ENCODE measurements around the gene KRTAP10-11.
"Not testable (repeated sequence)": the region's sequence is repeated elsewhere in the genome, so short reads cannot be mapped to it uniquely, and the experiment has no call there.

KRTAP10-11 gene

DNA sequence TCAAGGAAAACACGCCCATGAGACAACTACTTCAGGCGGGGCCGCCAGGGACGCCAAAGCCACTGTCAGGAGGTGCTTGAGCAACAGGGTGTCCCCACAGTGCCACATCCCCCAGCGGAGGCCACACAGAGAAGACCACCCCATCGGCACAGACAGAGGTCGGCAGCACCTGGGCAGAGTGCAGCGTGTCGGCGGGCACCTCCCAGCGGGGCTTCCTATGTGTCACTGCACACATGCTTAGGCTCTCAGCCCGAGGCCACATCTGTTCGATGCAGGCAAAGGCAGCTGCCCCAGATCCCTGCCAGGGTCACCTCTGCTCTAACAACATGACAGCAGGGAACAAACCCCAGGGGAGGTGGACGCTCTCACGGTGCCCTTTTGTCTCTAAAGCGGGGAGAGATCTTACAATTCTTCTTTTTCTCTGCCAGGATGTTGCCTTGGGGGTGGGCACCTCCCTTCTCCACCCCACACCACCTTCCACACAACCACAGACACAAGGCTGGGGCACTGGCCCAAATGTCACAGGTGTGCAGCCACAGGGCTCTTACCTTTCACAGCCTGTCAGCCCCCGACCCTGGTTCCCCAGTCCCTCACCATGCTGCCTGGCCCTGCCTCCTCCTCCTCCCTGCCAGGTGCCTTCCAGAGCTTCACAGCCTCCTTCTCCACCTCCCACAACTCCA, 30.2 kb upstream of the KRTAP10-11 start:
- DNase-seq: no peak

GRCh38 chr21:44616591-44616926, 29.7 kb upstream of the KRTAP10-11 start:
- no peak for DNase-seq

DNA sequence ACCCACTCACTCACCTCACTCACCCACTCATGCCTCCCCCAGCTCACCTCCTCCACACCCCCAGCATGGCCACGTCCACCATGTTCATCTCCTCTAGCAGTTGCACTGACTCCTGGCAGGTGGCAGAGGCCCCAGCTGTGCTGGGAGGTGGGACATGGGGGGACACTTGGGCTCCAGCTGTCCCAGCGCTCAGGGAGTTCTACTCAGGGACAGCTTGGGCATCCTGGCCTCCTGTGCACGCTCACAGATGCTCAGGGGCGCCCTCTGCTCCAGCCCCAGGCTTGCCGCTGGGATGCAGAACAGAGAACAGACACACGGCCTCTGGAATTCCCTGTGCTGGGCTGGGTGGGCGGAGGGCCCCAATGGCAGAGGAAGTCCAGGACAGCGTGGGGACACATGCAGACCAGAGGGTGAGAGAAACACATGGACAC, 29.1 kb upstream of the KRTAP10-11 start:
- DNase-seq: no peak

DNA sequence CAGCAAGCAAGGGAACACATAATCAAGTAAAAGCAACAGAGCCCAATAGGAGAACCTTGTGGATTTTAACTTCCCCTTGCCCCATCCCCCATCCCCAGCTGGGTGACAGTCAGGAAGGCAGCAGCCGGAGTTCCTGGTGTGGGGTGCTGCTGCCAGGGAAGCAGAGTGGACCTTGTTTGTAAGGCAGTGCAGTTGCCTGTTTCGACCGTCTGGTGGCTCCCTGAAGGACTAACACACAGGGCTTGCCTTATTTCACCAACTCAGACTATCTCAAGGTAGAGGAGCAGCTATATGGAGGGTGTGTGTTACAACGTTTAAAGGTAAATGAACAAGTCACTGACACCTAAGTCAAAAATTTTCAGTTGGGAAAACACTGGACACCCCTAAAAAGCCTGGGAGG, 27.7 kb upstream of the KRTAP10-11 start:
- no peak for DNase-seq

DNA sequence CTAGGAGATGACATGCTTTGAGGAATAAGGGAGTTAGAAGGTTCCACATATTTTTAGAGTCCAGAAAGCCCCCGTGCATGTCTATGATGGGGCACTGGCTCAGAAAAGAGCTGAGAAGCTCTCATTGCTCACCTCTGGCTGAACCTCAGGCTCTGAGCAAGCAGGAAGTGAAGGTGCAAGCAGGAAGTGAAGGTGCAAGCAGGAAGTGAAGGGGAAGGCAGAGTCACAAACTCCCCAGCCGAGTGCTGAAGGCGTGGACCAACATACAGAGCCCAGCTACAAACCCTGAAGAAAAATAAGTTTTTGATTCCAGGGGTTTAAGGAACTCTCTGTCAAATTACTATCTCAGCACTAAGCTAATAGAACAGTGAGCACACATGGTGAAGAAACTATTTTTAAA, 27.3 kb upstream of the KRTAP10-11 start:
- DNase-seq: no peak

- no peak for DNase-seq
These were observed 26.3 kb upstream of the KRTAP10-11 start for GRCh38 chr21:44619886-44620285.

DNA sequence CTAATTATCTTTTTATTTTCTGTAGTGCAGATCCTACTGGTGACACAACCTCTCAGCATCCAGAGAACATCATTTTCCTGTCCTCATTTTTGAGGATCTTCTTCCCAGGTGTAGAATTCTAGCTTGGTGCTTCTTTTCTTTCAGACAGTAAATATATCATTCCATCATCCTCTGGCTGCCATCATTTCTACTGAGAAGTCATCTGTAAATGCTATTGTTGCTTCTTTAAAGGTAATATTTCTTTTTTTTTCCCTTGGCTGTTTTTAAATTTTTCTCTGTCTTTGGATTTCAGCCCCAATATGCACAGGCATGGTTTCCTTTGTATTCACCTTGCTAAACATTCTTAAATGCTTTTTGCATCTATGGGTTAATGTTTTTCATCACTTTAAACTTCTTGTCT, 22.6 kb upstream of the KRTAP10-11 start:
- no peak for DNase-seq

GRCh38 chr21:44625756-44626155, 20.5 kb upstream of the KRTAP10-11 start:
- no peak for DNase-seq

- DNase-seq: no peak
These were observed 20.0 kb upstream of the KRTAP10-11 start for GRCh38 chr21:44626262-44626661.

DNA sequence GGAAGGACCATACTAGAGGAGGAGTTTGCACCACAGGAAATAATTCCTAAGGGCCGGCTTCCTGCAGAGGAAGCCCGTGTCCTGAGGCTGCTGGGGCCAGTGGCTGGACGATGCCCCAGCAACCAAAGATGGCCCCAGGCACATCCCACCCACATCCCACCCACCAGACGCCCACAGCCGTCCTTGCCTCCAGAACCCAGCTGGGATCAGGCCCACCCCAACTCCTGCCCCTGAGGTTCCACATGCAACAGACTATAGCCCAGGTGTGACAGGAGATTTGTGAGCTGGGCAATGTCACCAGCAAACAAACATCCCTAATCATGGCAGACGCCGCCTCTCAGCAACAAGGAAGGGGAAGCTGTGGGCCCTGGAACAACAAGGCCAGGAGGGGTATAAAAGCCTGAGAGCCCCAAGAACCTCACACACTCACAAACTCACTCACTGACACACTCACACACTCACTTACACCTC, 19.5 kb upstream of the KRTAP10-11 start, which contains the start of gene KRTAP10-9:
Gene KRTAP10-9 (plus strand): TSS at position 421 of the 471 bp plus-strand sequence. CDS start 79 bp downstream, outside the sequence.
- no peak for DNase-seq

DNA sequence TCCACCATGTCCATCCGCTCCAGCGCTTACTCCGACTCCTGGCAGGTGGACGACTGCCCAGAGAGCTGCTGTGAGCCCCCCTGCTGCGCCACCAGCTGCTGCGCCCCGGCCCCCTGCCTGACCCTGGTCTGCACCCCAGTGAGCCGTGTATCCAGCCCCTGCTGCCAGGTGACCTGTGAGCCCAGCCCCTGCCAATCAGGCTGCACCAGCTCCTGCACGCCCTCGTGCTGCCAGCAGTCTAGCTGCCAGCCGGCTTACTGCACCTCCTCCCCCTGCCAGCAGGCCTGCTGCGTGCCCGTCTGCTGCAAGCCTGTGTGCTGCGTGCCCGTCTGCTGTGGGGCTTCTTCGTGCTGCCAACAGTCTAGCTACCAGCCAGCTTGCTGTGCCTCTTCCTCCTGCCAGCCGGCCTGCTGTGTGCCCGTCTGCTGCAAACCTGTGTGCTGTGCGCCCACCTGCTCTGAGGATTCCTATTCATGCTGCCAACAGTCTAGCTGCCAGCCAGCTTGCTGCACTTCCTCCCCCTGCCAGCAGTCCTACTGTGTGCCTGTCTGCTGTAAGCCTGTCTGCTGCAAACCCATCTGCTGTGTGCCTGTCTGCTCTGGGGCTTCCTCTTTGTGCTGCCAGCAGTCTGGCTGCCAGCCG, 18.9 kb upstream of the KRTAP10-11 start:
- not testable (repeated sequence) for DNase-seq

GRCh38 chr21:44627831-44628233, 18.4 kb upstream of the KRTAP10-11 start:
- not testable (repeated sequence) for DNase-seq

DNA sequence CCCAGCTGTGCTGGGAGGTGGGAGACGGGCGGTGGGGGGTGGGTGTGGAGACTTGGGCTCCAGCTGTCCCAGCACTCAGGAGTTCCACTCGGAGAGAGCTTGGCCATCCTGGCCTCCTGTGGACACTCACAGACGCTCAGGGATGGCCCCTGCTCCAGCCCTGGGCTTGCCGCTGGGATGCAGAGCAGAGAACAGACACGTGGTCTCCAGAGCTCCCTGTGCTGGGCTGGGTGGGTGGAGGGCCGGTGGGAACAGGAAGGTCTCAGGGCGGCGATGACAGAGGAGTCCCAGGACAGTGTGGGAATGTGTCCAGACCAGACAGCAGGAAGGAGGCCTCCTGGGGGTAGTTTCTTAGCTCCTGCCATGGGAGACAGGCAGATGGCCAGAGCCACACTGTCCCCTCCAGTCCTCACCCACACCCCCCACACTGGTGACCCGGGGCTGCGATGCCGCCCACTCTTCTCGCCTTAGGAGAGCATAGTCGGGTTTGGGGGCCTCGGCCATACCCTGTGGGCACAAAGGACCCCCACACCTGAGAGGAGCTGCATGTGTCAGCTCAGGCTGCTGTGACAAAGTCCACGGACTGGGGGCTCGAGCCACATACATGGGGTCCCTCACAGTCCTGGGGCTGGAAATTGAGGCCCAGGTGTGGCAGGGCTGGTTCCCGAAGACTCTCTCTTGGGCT, 17.4 kb upstream of the KRTAP10-11 start:
- DNase-seq: no peak

- no peak for DNase-seq
These were observed 15.8 kb upstream of the KRTAP10-11 start for GRCh38 chr21:44630440-44630839.

DNA sequence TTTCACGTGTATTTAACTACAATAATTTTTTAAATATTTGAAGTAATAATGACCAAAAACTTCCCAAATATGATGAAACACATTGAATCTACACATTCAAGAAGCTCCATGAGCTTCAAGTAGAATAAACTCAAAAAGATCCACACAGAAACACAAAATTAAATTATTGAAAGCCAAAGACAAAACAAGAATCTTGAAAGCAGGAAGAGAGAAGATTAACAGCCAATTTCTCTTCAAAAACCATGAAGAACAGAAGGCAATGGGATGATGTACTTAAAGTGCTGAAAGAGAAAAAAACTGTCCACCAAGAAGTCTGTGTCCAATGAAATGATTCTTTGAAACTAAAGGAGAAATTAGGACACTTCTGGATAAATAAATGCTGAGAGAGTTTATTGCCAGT, 14.1 kb upstream of the KRTAP10-11 start:
- DNase-seq: no peak

DNA sequence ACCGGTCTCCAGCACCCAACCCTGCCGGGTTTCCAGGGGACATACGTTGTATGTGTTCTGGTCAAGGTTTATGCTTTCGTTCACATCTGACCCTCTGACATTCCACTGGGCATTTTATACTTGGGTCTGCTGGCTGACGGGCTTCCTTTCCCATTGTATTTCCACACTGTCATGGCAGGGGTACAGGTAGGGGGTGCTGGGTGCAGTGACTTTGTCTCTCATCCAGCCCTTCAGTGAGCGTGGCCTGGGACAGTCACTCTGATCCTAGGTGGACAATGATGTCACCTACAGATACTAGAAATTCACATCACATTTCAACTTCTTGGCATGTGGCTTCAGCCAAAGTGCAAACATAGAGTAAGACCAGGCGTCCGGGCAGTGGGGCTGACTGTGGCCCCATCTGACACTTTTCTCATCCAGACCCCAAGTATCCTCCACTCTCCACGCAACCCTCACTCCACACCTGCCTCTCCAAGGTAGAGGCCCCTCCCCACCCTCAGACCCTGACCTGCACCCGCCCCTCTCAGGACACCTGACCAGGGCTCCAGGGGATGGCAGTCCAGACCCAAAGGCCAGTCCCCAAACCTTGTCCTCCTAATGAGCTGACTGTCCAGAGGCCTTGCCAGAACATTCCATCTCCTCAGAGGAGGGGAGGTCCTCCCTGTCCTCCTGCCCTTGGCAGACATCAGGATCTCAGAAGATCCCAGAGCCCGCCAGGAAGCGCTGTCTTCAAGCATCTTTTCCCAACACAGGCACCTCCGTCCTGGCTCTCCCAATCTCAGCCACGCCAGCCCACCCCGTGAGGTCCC, 9.8 kb upstream of the KRTAP10-11 start:
- DNase-seq: no peak

DNA sequence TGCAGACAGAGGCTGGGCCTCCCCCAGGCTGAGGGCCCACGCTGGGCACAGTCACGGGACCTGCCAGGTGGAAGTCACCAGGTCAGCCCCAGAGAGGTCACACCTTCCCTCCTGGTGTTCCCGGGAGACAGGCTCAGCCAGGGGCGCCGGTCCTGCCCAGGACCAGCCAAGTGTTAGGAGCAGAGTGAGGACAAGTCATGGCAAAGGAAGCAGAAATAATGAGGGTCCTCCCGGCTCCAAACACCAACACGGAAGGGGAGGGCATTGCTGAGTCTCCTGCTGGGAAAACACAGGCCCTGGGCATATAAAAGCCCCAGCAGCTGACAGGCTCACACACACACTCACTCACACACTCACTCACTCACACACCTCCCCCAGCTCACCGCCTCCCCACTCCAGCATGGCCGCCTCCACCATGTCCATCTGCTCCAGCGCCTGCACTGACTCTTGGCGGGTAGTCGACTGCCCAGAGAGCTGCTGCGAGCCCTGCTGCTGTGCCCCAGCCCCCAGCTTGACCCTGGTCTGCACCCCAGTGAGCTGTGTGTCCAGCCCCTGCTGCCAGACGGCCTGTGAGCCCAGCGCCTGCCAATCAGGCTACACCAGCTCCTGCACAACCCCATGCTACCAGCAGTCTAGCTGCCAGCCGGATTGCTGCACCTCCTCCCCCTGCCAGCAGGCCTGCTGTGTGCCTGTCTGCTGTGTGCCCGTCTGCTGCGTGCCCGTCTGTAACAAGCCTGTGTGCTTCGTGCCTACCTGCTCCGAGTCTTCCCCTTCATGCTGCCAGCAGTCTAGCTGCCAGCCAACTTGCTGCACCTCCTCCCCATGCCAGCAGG, 9.0 kb upstream of the KRTAP10-11 start, which contains the start of gene KRTAP10-10:
Gene KRTAP10-10 (plus strand): TSS at position 339 of the 833 bp plus-strand sequence. CDS start 62 bp downstream, at position 401.
- DNase-seq: no peak

DNA sequence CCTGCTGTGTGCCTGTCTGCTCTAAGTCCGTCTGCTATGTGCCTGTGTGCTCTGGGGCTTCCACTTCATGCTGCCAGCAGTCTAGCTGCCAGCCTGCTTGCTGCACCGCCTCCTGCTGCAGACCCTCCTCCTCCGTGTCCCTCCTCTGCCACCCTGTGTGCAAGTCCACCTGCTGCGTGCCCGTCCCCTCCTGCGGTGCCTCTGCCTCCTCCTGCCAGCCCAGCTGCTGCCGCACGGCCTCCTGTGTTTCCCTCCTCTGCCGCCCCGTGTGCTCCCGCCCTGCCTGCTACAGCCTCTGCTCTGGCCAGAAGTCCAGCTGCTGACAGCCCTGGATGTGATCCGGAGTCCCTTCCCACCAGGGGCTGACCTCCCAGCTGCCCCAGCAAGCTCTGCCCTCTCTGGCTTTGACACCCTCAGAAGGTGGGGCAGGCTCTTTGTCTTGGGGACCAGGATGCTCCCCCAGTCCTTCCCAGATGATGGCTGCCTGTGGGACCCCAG, 8.3 kb upstream of the KRTAP10-11 start:
- DNase-seq: not testable (repeated sequence)

DNA sequence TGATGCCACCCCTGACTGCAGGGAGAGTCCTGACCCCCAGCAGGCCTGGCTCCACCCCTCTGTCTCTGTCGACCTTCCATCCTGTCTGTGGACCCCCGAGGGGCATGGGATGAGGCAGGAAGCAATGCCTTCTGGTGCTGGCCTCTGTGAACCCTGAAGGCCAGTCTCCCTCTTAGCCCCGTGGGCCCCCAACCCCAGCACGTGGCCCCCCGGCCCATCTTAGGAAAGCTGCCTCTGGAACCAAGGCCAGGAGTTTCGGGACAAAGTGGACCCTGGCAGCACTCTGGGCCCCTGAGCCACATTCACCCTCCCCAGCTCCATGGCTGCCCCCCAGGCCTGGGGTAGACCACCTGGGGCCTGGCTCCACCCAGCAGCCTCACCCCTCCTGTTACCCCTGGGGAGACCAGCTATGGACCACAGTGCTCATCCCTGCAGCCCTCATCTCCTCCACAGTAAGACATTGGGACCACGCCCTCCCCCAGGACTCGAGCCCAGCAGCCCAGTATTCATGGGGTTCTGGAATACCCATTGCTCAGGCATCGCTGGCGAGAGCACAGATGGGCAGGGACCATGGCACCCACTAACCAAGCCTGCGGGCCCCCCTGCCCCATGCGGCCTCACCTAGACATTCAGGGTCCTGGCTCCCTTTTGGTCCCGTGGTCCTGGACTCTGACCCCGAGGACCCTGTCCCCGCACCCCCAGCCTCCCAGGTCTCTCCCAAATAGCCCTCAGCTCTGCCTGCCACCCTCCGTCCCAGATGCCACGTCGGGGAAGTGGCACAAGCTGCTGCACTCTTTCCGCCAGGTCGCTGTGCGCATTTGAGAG, 7.5 kb upstream of the KRTAP10-11 start:
- DNase-seq: not testable (repeated sequence)

DNA sequence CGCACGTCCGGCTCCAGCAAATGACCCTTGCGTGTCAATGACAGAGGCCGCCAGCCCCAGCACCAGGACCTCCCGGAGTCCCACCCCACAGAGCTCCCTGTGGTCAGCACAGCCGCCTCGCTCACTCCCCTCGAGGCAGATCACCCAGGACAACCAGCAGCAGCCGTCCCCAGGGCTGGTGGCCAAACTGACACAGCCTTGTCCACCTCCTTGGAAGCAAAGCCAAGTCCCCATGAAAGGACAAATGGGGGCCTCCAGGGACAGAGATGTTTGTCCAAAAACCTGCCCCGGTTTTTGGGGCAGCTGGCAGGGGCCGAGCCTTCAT, 6.9 kb upstream of the KRTAP10-11 start:
- DNase-seq: no peak

DNA sequence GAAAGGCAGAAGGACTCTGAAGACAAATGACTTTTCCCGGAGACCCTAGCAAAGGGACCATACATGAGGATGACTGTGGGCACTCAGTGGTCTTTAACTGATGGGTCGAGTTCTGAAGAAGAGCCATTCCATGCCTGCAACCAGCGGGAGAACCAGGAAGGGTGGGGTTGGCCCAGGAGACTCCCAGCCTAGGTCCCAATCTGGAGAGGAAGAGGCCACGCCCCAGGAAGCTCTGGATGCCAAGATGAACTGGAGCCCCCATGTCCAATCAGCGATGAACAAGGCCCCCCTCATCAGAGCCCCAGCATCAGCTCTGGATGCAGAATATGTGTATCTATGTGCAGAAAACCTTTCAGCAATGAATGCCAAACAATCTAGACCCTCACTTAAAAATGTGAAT, 5.5 kb upstream of the KRTAP10-11 start:
- DNase-seq: no peak

Data from NCI-H1436 treated with DMSO at 0.1 percent for 48 hours (cell line).